Muscle layer of duodenum (tissue), 2 donors: ENCODE measurements around the gene CXorf49B.
"Not testable (repeated sequence)": the region's sequence is repeated elsewhere in the genome, so short reads cannot be mapped to it uniquely, and the experiment has no call there.

Experiments used
- H3K27ac ChIP-seq: one replicate; pipeline ENCODE4 v1.7.0; 2013; ENCODE audit warnings: mild to moderate bottlenecking, low read length
- H3K27me3 ChIP-seq: one replicate; pipeline ENCODE4 v1.7.0; 2013; ENCODE audit warnings: low read depth, mild to moderate bottlenecking, control low read depth, low read length
- H3K36me3 ChIP-seq, 2 donors: one replicate each; pipeline ENCODE4 v1.7.0; 2013; ENCODE audit warnings: low read length in 2 of 2, control low read depth in 1 of 2, mild to moderate bottlenecking in 1 of 2; ENCODE audit not compliant: insufficient read depth in 2 of 2, control insufficient read depth in 1 of 2
- H3K4me1 ChIP-seq, 2 donors: one replicate each; pipeline ENCODE4 v1.7.0; 2013; ENCODE audit warnings: low read length in 2 of 2, mild to moderate bottlenecking in 2 of 2, control low read depth in 1 of 2, moderate library complexity in 1 of 2; ENCODE audit not compliant: insufficient read depth in 2 of 2, control insufficient read depth in 1 of 2
- H3K4me3 ChIP-seq, 2 donors: one replicate each; pipeline ENCODE4 v1.7.0; 2013; ENCODE audit warnings: low read length in 2 of 2, low read depth in 1 of 2, mild to moderate bottlenecking in 1 of 2
- H3K9me3 ChIP-seq, 2 donors: one replicate each; pipeline ENCODE4 v1.7.0; 2013; ENCODE audit warnings: low read length in 2 of 2, control low read depth in 1 of 2, mild to moderate bottlenecking in 1 of 2; ENCODE audit not compliant: control insufficient read depth in 1 of 2
- donor health status: healthy.

Gene CXorf49B

GRCh38 chrX:71763049-71763448 is at the start of gene CXorf49B:
Gene CXorf49B, plus strand, starts transcription at chrX:71763349. Its CDS starts 75 bp downstream, at chrX:71763424.
- not testable (repeated sequence) for H3K4me3 ChIP-seq, H3K4me1 ChIP-seq, H3K27ac ChIP-seq, H3K9me3 ChIP-seq, H3K27me3 ChIP-seq, H3K36me3 ChIP-seq

DNA sequence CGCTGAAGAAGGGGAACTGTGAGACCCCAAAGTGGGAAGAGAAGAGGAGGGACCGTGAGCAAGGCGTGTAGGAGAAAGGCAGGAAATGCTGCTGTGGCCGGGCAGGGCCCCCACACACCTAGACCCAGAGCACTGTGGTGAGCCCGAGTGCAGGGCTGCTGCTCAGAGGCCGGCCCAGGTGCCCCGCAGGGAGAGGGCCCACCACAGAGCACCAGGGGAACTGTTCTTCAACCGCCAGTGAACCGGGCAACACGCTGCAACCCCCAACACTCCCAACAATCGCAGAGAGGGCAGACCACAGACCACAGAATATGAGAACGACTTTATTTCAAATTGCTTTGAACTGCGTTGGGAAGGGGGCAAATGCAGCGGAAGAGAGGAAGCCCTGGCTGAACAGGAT is 49.1 kb upstream of the CXorf49B start:
- H3K4me1 ChIP-seq, H3K4me3 ChIP-seq, H3K27me3 ChIP-seq, H3K36me3 ChIP-seq, H3K9me3 ChIP-seq, H3K27ac ChIP-seq: not testable (repeated sequence)

DNA sequence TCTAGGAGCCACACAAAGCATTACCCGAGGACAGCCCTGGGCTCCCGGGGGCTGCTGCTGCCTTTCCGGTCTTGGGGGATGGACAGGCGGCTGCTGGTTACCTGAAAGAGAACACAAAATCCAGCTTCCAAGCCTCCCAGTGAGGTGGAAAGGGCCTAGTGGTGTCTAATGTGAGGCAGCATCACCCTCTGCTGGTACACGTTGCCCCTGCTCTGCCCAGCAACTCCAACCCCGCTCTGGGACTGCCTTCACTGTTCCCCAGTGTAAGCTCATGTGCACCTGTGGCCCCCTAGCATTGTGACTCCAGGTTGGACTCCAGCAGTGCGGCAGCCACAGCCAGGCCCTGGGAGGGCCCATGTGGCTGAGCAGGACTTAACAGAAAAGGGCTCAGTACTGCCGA is 47.6 kb upstream of the CXorf49B start:
- H3K4me3 ChIP-seq, H3K9me3 ChIP-seq, H3K36me3 ChIP-seq, H3K27me3 ChIP-seq, H3K27ac ChIP-seq, H3K4me1 ChIP-seq: not testable (repeated sequence)

- not testable (repeated sequence) for H3K9me3 ChIP-seq, H3K4me3 ChIP-seq, H3K27ac ChIP-seq, H3K36me3 ChIP-seq, H3K4me1 ChIP-seq, H3K27me3 ChIP-seq
Observed at GRCh38 chrX:71716323-71716722, 46.8 kb upstream of the CXorf49B start.

GRCh38 chrX:71718185-71718584 is 45.0 kb upstream of the CXorf49B start, which contains the start of gene CXorf49:
Gene CXorf49, minus strand, starts transcription at chrX:71718285. Its CDS starts 134 bp downstream, at chrX:71718151.
- H3K27ac ChIP-seq, H3K9me3 ChIP-seq, H3K36me3 ChIP-seq, H3K27me3 ChIP-seq, H3K4me3 ChIP-seq, H3K4me1 ChIP-seq: not testable (repeated sequence)

DNA sequence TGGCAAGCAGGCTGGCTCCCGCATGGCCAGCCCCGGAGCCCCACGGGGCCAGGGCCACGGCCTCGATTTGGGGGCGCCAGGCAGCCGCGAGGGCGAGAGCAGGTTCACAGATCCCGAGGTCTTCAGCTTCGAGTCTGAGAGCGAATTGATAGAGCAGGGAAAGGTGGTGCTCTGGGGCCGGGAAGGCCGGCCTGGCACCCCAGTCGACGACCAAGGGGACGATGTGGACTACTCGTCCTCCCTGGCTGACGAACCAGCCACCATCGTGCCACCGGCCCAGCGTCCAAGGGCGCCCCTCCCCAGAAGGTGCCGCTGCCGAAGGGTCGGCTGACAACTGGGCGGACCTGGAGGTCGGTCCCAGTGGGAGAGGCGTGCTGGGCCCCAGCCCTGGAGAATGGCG is 44.0 kb upstream of the CXorf49B start:
- H3K27ac ChIP-seq, H3K4me1 ChIP-seq, H3K36me3 ChIP-seq, H3K27me3 ChIP-seq, H3K9me3 ChIP-seq, H3K4me3 ChIP-seq: not testable (repeated sequence)

DNA sequence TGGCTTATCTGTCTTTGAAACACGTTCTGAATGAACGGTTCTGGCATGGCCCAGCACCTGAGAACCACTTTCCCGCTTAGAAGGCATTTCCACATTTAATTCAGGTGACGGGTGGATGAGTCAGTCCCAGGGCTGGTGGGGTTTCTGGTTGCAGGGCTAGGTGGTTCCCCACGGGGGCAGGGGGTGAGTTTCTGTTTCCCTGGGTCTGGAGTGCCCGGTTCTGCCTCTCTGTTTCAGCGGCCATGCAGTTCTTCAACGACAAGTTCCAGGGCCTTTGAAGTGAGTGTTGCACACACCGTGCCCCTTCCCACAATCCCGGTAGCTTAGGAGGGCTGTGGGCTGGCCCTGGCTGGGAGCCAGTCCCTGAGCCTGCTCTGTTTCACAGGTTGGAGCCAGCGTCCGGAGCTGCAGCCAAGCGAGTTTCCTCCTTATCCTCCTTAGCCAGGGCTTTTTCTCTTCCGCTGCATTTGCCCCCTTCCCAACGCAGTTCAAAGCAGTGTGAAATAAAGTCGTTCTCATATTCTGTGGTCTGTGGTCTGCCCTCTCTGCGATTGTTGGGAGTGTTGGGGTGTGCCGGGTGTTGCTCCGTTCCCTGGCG is 42.8 kb upstream of the CXorf49B start:
- H3K36me3 ChIP-seq, H3K4me1 ChIP-seq, H3K27ac ChIP-seq, H3K9me3 ChIP-seq, H3K4me3 ChIP-seq, H3K27me3 ChIP-seq: not testable (repeated sequence)

DNA sequence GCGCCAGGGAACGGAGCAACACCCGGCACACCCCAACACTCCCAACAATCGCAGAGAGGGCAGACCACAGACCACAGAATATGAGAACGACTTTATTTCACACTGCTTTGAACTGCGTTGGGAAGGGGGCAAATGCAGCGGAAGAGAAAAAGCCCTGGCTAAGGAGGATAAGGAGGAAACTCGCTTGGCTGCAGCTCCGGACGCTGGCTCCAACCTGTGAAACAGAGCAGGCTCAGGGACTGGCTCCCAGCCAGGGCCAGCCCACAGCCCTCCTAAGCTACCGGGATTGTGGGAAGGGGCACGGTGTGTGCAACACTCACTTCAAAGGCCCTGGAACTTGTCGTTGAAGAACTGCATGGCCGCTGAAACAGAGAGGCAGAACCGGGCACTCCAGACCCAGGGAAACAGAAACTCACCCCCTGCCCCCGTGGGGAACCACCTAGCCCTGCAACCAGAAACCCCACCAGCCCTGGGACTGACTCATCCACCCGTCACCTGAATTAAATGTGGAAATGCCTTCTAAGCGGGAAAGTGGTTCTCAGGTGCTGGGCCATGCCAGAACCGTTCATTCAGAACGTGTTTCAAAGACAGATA is 2.4 kb upstream of the CXorf49B start:
- H3K4me3 ChIP-seq, H3K36me3 ChIP-seq, H3K27ac ChIP-seq, H3K27me3 ChIP-seq, H3K9me3 ChIP-seq, H3K4me1 ChIP-seq: not testable (repeated sequence)

DNA sequence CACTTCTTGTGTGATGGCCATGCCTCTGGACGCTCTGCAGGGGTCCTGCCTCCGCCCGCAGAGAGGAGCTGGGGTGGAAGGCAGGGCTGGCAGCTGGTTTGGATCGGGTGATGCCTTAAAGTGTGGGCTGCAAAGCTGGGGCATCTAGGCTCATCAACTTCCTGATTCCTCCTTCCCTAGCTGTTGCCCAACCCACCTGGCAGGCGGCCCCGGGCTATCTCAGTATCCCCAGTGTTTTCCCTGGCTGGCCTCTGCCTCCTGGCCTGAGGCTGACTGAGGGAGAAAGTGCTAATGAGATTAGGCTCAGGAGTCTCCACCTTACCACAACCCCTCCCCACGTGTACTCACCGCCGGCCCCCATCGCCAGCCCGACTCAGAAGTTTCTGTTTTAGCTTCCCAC is 1.7 kb downstream of the CXorf49B start:
- H3K27me3 ChIP-seq, H3K4me3 ChIP-seq, H3K27ac ChIP-seq, H3K36me3 ChIP-seq, H3K9me3 ChIP-seq, H3K4me1 ChIP-seq: not testable (repeated sequence)

DNA sequence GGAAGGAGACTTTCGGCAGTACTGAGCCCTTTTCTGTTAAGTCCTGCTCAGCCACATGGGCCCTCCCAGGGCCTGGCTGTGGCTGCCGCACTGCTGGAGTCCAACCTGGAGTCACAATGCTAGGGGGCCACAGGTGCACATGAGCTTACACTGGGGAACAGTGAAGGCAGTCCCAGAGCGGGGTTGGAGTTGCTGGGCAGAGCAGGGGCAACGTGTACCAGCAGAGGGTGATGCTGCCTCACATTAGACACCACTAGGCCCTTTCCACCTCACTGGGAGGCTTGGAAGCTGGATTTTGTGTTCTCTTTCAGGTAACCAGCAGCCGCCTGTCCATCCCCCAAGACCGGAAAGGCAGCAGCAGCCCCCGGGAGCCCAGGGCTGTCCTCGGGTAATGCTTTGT is 2.5 kb downstream of the CXorf49B start:
- not testable (repeated sequence) for H3K4me3 ChIP-seq, H3K27me3 ChIP-seq, H3K27ac ChIP-seq, H3K9me3 ChIP-seq, H3K4me1 ChIP-seq, H3K36me3 ChIP-seq

DNA sequence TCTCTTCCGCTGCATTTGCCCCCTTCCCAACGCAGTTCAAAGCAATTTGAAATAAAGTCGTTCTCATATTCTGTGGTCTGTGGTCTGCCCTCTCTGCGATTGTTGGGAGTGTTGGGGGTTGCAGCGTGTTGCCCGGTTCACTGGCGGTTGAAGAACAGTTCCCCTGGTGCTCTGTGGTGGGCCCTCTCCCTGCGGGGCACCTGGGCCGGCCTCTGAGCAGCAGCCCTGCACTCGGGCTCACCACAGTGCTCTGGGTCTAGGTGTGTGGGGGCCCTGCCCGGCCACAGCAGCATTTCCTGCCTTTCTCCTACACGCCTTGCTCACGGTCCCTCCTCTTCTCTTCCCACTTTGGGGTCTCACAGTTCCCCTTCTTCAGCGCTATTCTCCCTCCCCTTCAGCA is 4.0 kb downstream of the CXorf49B start:
- H3K27me3 ChIP-seq, H3K4me3 ChIP-seq, H3K36me3 ChIP-seq, H3K4me1 ChIP-seq, H3K9me3 ChIP-seq, H3K27ac ChIP-seq: not testable (repeated sequence)

DNA sequence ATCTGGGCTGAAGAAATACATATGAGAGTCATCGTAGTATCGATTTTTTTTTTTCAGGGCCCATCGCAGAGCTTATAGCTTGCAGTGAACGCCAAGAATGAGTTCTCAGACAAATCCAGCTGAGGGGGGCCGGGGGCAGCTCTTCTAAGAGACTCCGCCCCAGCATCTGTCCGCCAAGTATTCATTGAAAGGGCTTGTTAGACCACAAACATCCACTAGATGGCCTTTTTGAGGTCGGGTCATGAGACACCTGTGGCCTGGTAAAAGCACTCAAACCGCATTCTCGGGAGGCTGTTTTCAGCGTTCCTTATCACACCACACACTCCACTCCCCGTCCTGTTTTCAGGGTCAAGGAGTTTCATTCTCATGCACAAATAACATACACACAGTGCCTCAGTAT is 15.2 kb downstream of the CXorf49B start:
- H3K27ac ChIP-seq, H3K4me3 ChIP-seq, H3K36me3 ChIP-seq, H3K9me3 ChIP-seq, H3K27me3 ChIP-seq, H3K4me1 ChIP-seq: not testable (repeated sequence)
